Middle frontal gyrus (tissue), 1 donor: ENCODE data around the gene CXADR.
A peak's percentile ranks its signal among the peaks of the same experiment; 100 is the strongest.

Experiments
- DNase-seq: peaks from one replicate; pipeline ENCODE4 v3.0.0-alpha.2; 2015; ENCODE audit warnings: low spot score; ENCODE audit errors: extremely low spot score

The CXADR gene

DNA sequence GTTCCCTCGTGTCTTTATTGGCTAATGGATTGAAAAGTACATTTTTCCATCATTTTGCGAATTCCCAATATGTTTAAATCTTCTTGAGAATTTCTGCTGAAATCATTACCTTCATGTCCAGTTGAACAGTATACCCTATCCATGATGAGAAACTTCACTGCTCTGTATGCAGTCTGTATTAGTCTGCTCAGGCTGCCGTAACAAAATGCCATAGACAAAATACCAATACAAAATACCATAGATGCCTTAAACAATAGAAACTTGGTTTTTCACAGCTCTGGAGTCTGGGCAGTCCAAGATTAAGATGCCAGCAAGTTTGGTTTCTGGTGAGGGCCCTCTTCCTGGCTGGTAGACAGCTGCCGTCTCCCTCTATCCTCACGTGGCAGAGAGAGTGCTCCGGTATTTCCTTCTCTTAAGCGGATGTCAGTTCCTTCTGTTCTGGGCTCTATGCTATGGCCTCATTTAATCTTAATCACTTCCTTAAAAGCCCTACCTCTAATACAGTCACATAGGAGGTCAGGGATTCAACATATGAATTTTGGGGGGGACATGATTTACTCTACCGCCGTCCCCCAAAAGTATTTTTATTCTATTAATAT, 27.0 kb downstream of the CXADR start:
- DNase-seq: no peak

- DNase-seq: no peak
Observed at GRCh38 chr21:17540530-17540929, 27.7 kb downstream of the CXADR start.

DNA sequence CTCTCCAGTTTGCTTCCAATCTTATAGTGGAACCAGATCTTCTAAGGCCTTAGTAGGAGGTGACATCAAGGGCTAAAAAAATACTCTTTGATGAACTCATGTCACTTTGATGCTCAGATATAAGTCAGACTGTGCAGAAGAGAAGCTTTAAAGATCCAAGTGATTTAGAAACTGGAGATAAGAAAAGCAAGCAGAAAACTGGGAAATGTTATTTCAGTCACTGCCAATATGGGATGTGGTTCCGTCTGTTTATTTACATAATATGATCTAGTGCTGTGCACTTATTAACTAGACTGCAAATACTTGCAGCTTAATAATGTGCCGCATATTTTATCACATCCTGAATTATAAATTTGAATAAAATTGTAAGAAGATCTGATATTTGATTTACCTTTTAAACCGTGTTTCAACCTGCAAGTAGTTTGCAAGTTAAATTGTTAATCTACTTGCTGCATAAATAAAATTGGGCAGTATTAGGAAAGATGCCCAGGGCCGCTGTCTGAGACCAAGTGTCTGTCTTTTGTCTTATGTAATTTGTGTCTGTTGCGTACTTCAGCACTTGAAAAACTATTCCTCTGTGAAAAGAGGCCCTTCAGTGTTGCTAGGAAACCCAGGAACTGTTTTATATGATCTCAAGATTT, 29.6 kb downstream of the CXADR start:
- no peak for DNase-seq

- no peak for DNase-seq
Observed at GRCh38 chr21:17545007-17545406, 32.2 kb downstream of the CXADR start.

GRCh38 chr21:17548262-17548661, 35.4 kb downstream of the CXADR start:
- no peak for DNase-seq

DNA sequence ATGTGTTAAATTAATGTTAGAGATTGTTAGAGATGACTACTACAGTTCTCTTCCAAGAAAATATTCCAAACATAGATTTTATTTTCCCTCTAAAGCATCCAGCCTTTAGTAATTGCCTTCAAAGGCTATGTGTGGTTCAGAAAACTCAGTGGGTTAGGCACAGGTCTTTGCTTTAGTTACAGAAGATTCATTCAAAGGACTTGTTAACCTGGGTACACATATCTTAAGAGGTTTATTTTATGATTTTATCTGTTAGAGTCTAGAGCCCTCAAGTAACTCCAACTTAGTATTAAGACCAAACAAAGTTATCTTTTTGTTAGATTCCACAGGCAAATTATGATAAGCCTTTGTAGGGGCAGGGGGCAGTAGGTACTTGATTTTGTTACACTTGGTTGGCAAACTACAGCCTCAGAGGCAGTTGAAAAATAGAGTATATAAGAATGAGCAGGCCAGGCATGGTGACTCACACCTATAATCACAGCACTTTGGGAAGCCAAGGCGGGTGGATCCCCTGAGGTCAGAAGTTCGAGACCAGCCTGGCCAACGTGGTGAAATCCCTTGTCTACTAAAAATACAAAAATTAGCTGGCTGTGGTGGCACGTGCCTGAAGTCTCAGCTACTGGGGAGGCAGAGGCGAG, 37.9 kb downstream of the CXADR start:
- DNase-seq: no peak

DNA sequence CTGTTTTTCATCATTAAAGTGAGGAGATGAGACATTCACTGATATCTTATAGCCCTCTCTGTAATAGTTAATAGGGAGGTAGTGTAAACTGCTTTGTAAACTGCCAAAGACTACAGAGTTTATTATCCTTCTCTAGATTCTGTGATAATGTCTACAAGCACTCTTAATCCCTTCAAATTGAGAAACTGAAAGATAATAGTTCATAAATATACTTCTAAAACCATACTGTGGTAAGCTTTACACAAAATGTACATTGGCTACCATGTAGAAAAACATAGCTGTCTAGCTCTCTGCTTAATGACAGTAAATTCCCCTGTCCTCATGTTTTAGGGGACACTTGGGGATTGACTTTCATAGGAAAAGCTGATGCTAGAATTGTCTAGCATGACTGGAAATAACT, 39.6 kb downstream of the CXADR start:
- DNase-seq: no peak

DNA sequence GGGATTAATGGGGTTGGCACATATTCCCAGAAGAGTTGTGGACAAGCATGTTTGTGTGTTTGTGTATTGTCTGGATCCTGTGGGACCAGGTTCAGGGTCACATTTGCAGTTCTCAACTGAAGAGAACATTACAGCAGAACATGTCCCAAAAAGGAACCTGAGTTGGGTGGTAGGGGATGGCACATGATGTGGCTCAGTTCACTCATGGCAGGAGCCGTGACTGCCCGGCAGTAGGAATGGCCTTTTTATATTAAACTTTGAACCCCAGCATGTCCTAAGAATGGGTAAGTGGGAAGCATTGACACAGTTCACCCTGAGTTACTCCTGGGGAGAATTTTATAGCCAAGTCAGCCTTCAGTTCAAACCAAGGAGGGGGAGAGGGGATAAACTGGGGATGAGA, 41.3 kb downstream of the CXADR start:
- no peak for DNase-seq

DNA sequence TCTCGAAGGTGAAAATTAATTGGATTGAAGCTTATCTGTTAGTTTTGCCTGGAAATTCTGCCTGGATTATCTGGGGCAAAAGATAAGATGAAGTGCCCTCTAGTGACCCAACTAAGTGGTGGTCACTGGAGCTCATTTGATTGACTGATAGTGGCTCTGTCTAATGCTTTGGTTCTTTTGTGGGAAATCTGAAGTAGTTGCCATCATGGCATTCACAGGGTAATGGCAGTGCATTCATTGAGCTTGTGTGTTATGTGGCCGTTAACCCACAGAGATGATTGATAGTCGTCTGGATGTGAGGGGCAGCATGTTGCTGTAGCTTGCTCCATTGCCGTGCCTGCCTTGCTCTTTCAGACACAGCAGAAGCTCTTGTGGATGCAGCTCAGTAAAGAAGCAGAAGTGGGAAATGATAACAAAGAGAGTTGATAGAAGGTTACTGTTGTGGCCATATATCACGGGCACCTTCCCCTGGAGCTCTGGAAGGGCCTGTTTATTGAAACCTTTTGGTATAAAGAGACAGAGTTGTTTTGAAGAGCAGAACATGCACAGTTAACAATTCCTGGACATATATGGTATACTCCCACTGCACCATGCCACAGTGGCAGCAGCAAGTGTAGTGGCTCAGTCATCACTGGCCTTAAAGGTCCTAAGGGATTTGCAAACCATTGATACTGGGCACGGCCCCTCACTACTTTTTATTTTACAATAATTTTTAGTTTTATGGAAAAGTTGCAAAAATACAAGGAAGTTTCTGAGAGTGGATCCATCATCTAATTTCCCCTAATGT, 42.0 kb downstream of the CXADR start:
- peak; percentile 33 for DNase-seq

DNA sequence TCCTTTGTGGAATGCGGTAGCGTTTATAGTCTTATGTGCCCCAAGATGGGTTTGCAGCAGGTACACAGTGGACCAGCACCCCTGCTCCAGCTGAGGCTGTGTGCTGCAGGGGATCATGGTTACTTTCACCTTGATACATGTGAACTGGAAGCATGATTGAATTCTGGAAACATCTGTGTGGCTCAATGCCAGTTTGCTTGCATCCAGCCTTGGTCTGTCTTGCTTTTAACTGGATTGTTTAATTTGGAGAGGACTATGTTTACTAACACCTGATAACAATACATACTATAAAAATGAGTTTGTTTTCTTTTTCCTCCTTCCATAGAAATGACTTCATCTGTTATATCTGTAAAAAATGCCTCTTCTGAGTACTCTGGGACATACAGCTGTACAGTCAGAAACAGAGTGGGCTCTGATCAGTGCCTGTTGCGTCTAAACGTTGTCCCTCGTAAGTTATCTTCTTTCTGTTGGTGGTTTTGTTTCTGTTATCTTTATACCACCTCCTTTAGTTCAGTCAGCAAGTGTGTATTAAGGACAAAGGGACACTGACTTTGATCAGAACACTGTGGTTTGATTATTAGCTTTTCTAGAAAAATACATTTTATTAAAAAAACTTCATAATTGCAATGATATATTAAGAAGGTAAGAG, 47.7 kb downstream of the CXADR start:
- no peak for DNase-seq

GRCh38 chr21:17570786-17571185, 57.9 kb downstream of the CXADR start:
- no peak for DNase-seq

GRCh38 chr21:17572431-17572830, 59.6 kb downstream of the CXADR start:
- DNase-seq: no peak

GRCh38 chr21:17575076-17575475, 62.2 kb downstream of the CXADR start:
- DNase-seq: no peak

DNA sequence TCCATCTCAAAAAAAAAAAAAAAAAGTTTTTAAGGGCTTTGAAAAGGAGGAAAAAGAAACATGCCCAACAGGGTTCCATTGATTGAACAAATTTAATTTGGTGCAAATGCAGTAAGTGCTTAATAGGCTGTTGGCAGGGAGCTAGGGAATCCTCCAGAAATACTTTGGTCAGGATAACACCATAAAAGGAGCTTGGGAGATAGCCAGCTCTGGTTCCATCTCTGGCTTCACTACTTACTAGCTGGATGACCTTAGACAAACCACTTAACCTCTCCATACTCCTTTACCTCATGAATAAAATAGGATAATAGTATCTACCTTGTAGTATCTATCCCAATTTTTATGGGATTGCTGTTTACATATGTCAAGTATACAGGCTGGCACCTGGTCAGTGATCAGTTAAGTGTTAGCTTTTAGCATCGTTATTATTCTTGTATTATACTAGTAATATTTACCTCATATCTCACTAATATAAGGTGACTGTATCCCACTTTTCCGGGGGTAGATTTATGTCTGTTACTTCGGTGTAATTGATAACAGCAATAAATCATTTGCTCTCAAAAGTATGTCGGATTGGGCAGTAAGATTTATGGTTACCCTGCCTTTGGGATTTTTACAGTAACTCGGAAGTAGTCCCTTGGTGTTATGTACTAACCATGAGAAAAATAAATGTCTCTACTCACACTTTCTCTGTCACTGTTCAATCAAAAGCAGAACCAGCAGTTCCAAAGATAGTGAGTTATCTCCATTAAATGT, 63.4 kb downstream of the CXADR start:
- DNase-seq: no peak

DNA sequence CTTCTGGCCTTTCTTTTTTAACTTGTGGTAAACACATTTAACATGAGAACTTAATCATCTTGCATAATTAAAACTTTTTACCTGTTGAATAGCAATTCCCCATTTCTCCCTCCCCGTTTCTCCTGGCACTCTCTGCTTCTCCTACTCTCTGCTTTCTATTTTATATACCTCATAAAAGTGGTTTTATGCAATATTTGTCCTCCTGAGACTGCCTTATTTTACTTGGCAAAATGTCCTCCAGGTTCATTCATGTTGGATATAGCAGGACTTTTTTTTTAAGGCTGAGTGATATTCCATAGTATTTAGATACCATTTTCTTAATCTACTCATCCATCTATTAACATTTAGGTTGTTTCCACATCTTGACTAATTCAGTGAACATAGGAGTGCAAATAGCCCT, 64.9 kb downstream of the CXADR start:
- no peak for DNase-seq

DNA sequence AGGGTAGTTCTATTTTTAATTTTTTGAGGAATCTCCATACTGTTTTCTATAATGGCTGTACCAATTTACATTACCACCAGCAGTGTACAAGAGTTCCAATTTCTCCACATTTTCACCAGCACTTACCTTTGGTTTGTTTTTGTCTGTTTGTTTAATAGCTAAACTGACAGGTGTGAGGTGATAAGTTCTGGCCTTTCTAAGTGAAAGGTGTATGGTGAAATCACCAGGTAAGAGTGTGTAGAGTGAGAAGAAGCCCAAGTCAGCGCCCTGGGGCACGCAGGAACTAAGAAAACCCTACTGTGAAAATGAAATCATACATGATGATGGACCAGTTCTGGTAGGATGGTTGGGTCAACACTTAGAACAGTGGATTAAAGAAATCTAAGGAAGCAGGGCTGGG, 65.3 kb downstream of the CXADR start:
- DNase-seq: no peak

DNA sequence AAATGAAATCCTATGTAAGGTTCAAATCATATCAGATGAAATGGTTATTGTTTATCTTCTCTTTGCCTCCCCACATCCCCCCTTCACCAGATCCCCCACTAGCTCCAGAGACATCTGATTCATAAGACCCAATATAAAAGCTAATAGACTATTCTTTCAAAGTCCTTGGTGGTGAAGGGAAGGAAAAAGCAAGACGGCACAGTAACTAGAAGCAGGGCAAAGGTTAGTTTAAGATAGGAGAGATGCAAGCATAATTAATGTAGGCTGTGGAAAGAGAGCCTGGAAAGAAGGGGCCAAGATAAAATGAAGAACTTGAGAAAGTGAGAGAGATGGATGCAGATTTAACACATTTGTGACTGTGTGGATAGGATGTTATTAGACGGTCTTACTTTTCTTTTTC, 66.0 kb downstream of the CXADR start:
- DNase-seq: no peak

DNA sequence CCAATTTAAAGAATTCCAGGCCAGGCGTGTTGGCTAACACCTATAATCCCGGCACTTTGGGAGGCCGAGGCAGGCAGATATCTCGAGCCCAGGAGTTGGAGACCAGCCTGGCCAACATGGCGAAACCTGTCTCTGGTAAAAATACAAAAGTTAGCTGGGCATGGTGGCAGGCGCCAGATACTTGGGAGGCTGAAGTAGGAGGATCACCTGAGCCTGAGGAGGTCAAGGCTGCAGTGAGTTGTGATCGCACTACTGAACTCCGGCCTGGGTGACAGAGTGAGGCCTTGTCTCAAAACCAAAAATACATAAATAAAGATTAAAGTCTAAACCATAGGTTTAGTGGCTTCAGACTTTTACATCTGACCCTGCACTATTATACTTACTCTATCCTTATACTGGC, 67.5 kb downstream of the CXADR start:
- DNase-seq: no peak

DNA sequence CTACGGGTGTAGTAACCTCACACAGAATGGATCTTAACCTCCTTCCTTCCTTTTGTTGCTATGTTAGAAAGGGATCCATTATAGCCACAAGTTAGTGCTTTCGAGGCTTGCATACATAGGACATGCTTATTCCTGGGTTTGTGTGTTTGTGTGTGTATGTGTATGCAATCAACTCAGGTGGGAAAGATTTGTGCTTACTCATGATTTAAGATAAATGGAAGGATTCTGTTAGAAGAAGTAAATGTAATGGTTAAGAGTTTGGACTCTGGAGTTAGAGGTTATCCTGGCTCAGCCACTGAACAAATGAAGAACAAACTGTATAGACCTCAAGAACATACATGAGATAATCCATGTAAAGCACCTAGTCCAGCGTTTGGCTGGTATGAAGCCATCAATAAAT, 71.1 kb downstream of the CXADR start:
- no peak for DNase-seq

DNA sequence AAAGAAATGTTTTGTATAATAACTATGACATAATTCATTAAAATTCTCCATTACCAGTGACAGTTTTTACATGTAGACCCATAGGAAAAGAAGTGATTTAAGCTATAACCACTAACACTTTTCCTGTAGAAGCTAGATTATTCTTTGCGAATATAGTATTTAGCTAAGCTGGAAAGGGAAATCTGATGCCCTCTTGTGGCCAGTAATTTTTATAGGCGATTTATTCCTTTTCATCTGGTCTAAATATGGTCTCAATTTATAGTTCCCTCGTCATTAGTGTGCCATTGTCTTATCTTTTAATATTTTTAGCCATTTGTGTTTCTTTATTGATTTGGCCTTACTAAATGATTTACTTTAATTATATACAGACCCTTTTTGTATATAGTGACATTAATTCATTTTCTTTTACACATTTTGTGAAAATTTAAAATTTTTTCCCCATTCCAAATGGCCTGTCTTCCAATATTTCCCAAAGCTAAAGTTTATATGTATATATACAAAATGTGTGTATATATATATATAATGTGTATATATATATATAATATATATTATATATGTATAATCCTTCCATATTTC, 73.1 kb downstream of the CXADR start:
- peak; percentile 56 for DNase-seq

DNA sequence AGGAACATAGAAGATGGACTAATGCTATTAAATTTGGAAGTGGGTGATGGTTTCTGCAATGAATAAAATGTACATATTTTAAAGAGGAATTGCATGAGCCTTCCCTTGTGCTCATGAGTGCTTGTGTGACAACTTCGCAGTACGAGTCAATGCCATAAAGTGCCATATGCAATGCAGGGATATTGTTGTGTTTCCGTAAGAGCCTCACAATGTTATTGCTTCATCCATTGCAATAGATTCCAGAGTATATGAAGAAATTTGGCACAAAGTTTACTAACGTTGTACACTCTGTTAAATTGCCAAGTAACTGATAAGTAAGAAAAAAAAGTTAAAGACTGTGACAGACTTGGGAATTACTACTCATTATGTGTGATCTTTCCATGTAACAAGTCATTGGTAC, 77.6 kb downstream of the CXADR start:
- no peak for DNase-seq
